ENCODE measurements around the gene FOSB.

Gene FOSB

DNA sequence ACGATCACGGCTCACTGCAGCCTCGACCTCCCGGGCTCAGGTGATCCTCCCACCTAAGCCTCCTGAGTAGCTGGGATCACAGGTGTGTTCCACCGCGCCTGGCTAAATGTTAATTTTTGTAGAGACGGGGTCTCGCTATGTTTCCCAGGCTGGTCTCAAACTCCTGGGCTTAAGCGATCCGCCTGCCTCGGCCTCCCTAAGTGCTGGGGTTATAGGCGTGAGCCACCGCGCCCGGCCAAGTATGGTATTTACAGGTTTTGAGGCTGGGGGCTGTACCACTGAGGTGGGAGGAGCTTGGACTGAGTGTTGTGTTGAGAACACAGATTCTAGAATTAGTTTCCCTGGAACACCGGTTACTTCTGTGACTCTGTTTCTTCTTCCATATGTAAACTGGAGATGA is 30.0 kb downstream of the FOSB start:
- H3K27me3 ChIP-seq (ENCODE audit: control insufficient read depth, insufficient read depth, low read length) = no peaks in the 10 kb centered on the region
- no peaks in the 10 kb centered on the region for H3K9me3 ChIP-seq (ENCODE audit: control insufficient read depth, insufficient read depth, low read length)
- DNase-seq (ENCODE audit: low read depth, low spot score) = no peak
- no peak overlapping the region for H3K4me3 ChIP-seq (ENCODE audit: low read length)
- H3K27ac ChIP-seq (ENCODE audit: low read length) = no peak overlapping the region
- no peaks in the 10 kb centered on the region for H3K36me3 ChIP-seq (ENCODE audit: control insufficient read depth, insufficient read depth, low read length)
- H3K4me1 ChIP-seq (ENCODE audit: control insufficient read depth, insufficient read depth, low read length) = peaks cover 8% of the 10 kb centered on the region
- no CpG with 5 or more reads among the region's 16 CpGs for WGBS (ENCODE audit: insufficient coverage, insufficient read length)

DNA sequence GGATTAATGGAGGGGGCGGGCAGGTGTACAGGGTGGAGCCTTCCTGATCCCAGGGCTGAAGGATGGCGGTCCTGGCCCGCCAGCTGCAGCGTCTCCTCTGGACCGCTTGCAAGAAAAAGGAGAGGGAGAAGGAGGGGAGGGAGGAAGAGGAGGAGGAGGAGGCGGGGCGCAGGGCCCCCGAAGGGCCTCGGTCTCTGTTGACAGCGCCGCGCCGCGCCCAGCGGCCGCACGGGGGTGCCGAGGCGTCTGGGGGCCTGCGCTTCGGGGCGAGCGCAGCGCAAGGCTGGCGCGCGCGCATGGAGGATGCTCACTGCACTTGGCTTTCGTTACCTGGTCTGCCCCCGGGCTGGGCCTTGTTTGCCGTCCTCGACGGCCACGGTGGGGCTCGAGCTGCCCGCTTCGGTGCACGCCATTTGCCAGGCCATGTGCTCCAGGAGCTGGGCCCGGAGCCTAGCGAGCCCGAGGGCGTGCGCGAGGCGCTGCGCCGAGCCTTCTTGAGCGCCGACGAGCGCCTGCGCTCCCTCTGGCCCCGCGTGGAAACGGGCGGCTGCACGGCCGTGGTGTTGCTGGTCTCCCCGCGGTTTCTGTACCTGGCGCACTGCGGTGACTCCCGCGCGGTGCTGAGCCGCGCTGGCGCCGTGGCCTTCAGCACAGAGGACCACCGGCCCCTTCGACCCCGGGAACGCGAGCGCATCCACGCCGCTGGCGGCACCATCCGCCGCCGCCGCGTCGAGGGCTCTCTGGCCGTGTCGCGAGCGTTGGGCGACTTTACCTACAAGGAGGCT is 30.8 kb downstream of the FOSB start, which contains the start of gene PPM1N:
TSS of gene PPM1N (plus strand) at position 33 of the 785 bp plus-strand sequence. CDS start at position 63, 30 bp downstream.
- no CpG with 5 or more reads among the region's 89 CpGs for WGBS (ENCODE audit: insufficient coverage, insufficient read length)
- peak within 1 kb of the TSS; percentile 52; the same call in 1 of the 2 replicates for H3K4me3 ChIP-seq (ENCODE audit: low read length)
- peaks cover 8% of the 10 kb centered on the region for H3K4me1 ChIP-seq (ENCODE audit: control insufficient read depth, insufficient read depth, low read length)
- no peaks in the 10 kb centered on the region for H3K9me3 ChIP-seq (ENCODE audit: control insufficient read depth, insufficient read depth, low read length)
- no peak within 1 kb of the TSS for H3K27ac ChIP-seq (ENCODE audit: low read length)
- H3K36me3 ChIP-seq (ENCODE audit: control insufficient read depth, insufficient read depth, low read length) = no peaks in the 10 kb centered on the region
- no peak for DNase-seq (ENCODE audit: low read depth, low spot score)
- no peaks in the 10 kb centered on the region for H3K27me3 ChIP-seq (ENCODE audit: control insufficient read depth, insufficient read depth, low read length)

- Histone ChIP-seq H3K9me3 (ENCODE audit: control insufficient read depth, insufficient read depth, low read length) (no peaks in the 10 kb centered on the region), H3K27ac (ENCODE audit: low read length) (no peak overlapping the region), H3K27me3 (ENCODE audit: control insufficient read depth, insufficient read depth, low read length) (no peaks in the 10 kb centered on the region), H3K36me3 (ENCODE audit: control insufficient read depth, insufficient read depth, low read length) (no peaks in the 10 kb centered on the region), H3K4me3 (ENCODE audit: low read length) (peak overlapping the region; percentile 22; the same call in 1 of the 2 replicates), H3K4me1 (ENCODE audit: control insufficient read depth, insufficient read depth, low read length) (peaks cover 8% of the 10 kb centered on the region)
- no CpG with 5 or more reads among the region's 37 CpGs for WGBS (ENCODE audit: insufficient coverage, insufficient read length)
- DNase-seq (ENCODE audit: low read depth, low spot score) = peak; percentile 99
These were observed 31.7 kb downstream of the FOSB start for GRCh38 chr19:45499196-45500180.

DNA sequence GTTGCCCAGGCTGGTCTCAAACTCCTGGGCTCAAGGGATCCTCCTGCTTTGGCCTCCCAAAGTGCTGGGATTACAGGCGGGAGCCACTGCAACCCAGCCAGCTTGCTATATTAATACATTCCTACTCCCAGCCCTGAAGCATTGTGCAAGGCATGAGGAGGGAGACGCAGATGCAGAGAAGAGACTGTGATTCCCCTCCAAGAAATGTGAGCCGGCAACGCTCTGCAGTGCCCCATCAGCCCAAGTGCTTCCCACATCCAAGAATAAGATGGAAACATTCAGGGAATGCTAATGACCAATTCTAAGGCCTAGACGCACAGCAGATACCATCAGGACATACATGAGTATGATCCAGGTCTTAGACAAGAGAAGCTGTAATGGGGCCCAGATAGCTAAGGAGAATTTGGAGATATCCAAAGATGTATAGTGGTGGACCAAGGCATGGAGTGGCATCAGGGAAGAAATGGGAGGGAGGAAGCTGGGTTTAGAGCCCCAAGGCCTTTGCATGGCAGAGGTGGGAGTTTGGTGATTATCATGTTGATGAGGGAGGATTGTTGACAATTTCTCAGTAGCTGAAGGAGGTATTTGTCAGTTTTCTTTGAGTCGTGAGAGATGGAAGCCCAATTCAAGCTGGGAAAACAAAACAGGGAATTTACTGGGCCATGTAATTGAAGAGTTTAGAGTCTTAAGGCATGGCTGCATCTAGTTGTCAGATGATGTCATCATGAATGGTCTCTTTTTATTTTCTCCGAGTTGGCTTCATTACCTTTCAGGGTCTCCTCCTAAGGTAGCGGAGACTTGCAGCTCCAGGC is 33.3 kb downstream of the FOSB start:
- Histone ChIP-seq H3K36me3 (ENCODE audit: control insufficient read depth, insufficient read depth, low read length) (no peaks in the 10 kb centered on the region), H3K27me3 (ENCODE audit: control insufficient read depth, insufficient read depth, low read length) (no peaks in the 10 kb centered on the region), H3K4me3 (ENCODE audit: low read length) (no peak overlapping the region), H3K4me1 (ENCODE audit: control insufficient read depth, insufficient read depth, low read length) (peaks cover 9% of the 10 kb centered on the region), H3K27ac (ENCODE audit: low read length) (no peak overlapping the region), H3K9me3 (ENCODE audit: control insufficient read depth, insufficient read depth, low read length) (no peaks in the 10 kb centered on the region)
- no CpG with 5 or more reads among the region's 8 CpGs for whole genome bisulfite sequencing (ENCODE audit: insufficient coverage, insufficient read length)
- DNase-seq (ENCODE audit: low read depth, low spot score) = no peak

GRCh38 chr19:45501730-45502014 is 33.9 kb downstream of the FOSB start:
- no peaks in the 10 kb centered on the region for H3K27me3 ChIP-seq (ENCODE audit: control insufficient read depth, insufficient read depth, low read length)
- no peaks in the 10 kb centered on the region for H3K9me3 ChIP-seq (ENCODE audit: control insufficient read depth, insufficient read depth, low read length)
- no peak for DNase-seq (ENCODE audit: low read depth, low spot score)
- H3K4me3 ChIP-seq (ENCODE audit: low read length) = no peak overlapping the region
- H3K27ac ChIP-seq (ENCODE audit: low read length) = no peak overlapping the region
- WGBS (ENCODE audit: insufficient coverage, insufficient read length) = no CpG with 5 or more reads among the region's 2 CpGs
- peaks cover 10% of the 10 kb centered on the region for H3K4me1 ChIP-seq (ENCODE audit: control insufficient read depth, insufficient read depth, low read length)
- no peaks in the 10 kb centered on the region for H3K36me3 ChIP-seq (ENCODE audit: control insufficient read depth, insufficient read depth, low read length)

DNA sequence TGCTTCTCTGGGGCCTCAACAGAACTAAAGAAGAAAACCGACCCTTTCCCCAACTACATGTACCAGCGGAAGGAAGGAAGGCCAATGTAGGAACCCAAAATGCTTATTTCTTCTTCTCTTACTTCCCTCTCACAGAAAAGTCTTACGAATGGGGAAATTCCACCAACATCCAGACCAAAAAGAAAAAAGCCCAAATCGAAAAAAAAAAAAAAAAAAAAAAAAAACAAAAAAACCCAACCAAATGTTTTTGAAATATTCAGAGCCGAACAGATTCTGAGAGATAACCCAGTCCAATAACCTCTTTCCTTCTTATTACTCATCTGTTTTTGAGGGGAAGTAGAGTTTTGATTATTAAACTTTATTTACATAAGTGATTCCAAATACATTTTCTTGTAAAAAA is 34.3 kb downstream of the FOSB start:
- WGBS (ENCODE audit: insufficient coverage, insufficient read length) = no CpG with 5 or more reads among the region's 5 CpGs
- no peak for DNase-seq (ENCODE audit: low read depth, low spot score)
- Histone ChIP-seq H3K27me3 (ENCODE audit: control insufficient read depth, insufficient read depth, low read length) (no peaks in the 10 kb centered on the region), H3K9me3 (ENCODE audit: control insufficient read depth, insufficient read depth, low read length) (no peaks in the 10 kb centered on the region), H3K4me1 (ENCODE audit: control insufficient read depth, insufficient read depth, low read length) (peaks cover 10% of the 10 kb centered on the region), H3K4me3 (ENCODE audit: low read length) (no peak overlapping the region), H3K27ac (ENCODE audit: low read length) (no peak overlapping the region), H3K36me3 (ENCODE audit: control insufficient read depth, insufficient read depth, low read length) (no peaks in the 10 kb centered on the region)

DNA sequence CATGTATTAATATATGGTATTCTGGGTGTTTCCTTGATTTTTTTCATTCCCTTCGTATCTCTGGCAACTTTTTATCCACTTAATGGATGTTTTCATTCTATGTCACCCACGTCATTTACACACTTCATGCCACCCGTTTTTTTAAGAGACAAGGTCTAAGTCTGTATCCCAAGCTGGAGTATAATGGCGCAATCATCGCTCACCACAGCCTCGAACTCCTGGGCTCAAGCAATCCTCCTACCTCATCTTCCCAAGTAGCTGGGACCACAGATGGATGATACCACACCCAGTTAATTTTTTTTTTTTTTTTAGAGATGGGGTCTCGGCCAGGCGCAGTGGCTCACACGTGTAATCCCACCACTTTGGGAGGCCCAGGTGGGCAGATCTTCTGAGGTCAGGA is 36.1 kb downstream of the FOSB start:
- no peak for DNase-seq (ENCODE audit: low read depth, low spot score)
- Histone ChIP-seq H3K36me3 (ENCODE audit: control insufficient read depth, insufficient read depth, low read length) (no peaks in the 10 kb centered on the region), H3K4me3 (ENCODE audit: low read length) (no peak overlapping the region), H3K9me3 (ENCODE audit: control insufficient read depth, insufficient read depth, low read length) (no peaks in the 10 kb centered on the region), H3K4me1 (ENCODE audit: control insufficient read depth, insufficient read depth, low read length) (peaks cover 7% of the 10 kb centered on the region), H3K27ac (ENCODE audit: low read length) (no peak overlapping the region), H3K27me3 (ENCODE audit: control insufficient read depth, insufficient read depth, low read length) (no peaks in the 10 kb centered on the region)
- WGBS (ENCODE audit: insufficient coverage, insufficient read length) = no CpG with 5 or more reads among the region's 9 CpGs

DNA sequence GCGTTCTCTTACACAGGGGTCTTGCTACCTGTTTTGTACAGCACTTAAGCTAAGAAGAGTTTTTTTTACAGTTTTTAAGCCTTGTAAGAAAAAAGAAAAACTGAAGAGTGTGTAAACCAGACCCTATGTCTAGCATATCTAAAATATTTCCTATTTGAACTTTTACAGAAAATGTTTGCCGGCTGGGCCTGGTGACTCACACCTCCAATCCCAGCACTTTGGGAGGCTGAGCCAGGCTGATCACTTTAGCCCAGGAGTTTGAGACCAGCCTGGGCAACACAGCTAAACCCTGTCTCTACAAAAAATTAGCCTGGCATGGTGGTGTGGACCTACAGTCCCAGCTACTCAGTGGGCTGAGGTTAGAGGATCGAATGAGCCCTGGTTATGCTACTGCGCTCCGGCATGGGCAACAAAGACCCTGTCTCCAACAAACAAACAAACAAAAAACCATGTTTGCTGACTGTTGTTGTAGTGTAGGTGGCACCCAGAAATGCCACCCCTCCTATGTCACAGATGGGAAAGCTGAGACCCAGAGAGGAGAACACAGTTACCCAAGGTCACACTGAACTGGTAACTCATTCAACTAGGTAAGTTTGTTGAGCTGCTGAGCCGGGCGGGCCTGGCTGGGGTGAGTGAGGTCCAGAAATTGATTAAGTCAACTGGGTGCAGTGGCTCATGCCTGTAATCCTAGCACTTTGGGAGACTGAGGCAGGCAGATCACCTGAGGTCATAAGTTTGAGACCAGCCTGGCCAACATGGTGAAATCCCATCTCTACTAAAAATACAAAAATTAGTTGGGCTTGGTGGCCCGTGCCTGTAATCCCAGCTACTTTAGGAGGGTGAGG is 37.6 kb downstream of the FOSB start:
- no peak overlapping the region for H3K27ac ChIP-seq (ENCODE audit: low read length)
- no peak for DNase-seq (ENCODE audit: low read depth, low spot score)

GRCh38 chr19:45505996-45506245 is 38.1 kb downstream of the FOSB start:
- DNase-seq (ENCODE audit: low read depth, low spot score) = no peak
- Histone ChIP-seq H3K27me3 (ENCODE audit: control insufficient read depth, insufficient read depth, low read length) (no peaks in the 10 kb centered on the region), H3K9me3 (ENCODE audit: control insufficient read depth, insufficient read depth, low read length) (no peaks in the 10 kb centered on the region), H3K36me3 (ENCODE audit: control insufficient read depth, insufficient read depth, low read length) (no peaks in the 10 kb centered on the region), H3K4me1 (ENCODE audit: control insufficient read depth, insufficient read depth, low read length) (peaks cover 7% of the 10 kb centered on the region; the same call in 1 of the 2 replicates), H3K27ac (ENCODE audit: low read length) (no peak overlapping the region), H3K4me3 (ENCODE audit: low read length) (peak overlapping the region; percentile 6; the same call in 1 of the 2 replicates)
- WGBS (ENCODE audit: insufficient coverage, insufficient read length) = no CpG with 5 or more reads among the region's 5 CpGs

More for the DNA sequence above, 37.6 kb downstream of the FOSB start:
- H3K4me3 ChIP-seq (ENCODE audit: low read length) = no peak overlapping the region
- H3K9me3 ChIP-seq (ENCODE audit: control insufficient read depth, insufficient read depth, low read length) = no peaks in the 10 kb centered on the region
- WGBS (ENCODE audit: insufficient coverage, insufficient read length) = no CpG with 5 or more reads among the region's 8 CpGs
- H3K4me1 ChIP-seq (ENCODE audit: control insufficient read depth, insufficient read depth, low read length) = peaks cover 7% of the 10 kb centered on the region; the same call in 1 of the 2 replicates
- H3K27me3 ChIP-seq (ENCODE audit: control insufficient read depth, insufficient read depth, low read length) = no peaks in the 10 kb centered on the region
- H3K36me3 ChIP-seq (ENCODE audit: control insufficient read depth, insufficient read depth, low read length) = no peaks in the 10 kb centered on the region
